ENCODE results near the gene KRTAP10-7. TPM values are rescaled to one million over a fixed set of nuclear protein-coding genes. Genes with fewer than 3 reads are reported as not detected.
"Not testable (repeated sequence)": the region's sequence is repeated elsewhere in the genome, so short reads cannot be mapped to it uniquely, and the experiment has no call there.

The KRTAP10-7 gene
- total RNA-seq, 1 experiment from 2014 or later = not detected

- in situ Hi-C loops (cut with HindIII; ENCODE audit: low pct_unique_long_range_greater_than_20kb, low sequenced_read_pairs) = no loop called here
- DNase-seq (ENCODE audit: low read depth) = no peak
Measured at GRCh38 chr21:44568667-44569556, 31.5 kb upstream of the KRTAP10-7 start.

GRCh38 chr21:44569861-44570517 is 30.4 kb upstream of the KRTAP10-7 start:
- in situ Hi-C loops (cut with HindIII; ENCODE audit: low pct_unique_long_range_greater_than_20kb, low sequenced_read_pairs) = no loop called here
- DNase-seq (ENCODE audit: low read depth) = no peak

- in situ Hi-C loops (cut with HindIII; ENCODE audit: low pct_unique_long_range_greater_than_20kb, low sequenced_read_pairs) = no loop called here
- no peak for DNase-seq (ENCODE audit: low read depth)
Measured at GRCh38 chr21:44571296-44571695, 29.1 kb upstream of the KRTAP10-7 start.

DNA sequence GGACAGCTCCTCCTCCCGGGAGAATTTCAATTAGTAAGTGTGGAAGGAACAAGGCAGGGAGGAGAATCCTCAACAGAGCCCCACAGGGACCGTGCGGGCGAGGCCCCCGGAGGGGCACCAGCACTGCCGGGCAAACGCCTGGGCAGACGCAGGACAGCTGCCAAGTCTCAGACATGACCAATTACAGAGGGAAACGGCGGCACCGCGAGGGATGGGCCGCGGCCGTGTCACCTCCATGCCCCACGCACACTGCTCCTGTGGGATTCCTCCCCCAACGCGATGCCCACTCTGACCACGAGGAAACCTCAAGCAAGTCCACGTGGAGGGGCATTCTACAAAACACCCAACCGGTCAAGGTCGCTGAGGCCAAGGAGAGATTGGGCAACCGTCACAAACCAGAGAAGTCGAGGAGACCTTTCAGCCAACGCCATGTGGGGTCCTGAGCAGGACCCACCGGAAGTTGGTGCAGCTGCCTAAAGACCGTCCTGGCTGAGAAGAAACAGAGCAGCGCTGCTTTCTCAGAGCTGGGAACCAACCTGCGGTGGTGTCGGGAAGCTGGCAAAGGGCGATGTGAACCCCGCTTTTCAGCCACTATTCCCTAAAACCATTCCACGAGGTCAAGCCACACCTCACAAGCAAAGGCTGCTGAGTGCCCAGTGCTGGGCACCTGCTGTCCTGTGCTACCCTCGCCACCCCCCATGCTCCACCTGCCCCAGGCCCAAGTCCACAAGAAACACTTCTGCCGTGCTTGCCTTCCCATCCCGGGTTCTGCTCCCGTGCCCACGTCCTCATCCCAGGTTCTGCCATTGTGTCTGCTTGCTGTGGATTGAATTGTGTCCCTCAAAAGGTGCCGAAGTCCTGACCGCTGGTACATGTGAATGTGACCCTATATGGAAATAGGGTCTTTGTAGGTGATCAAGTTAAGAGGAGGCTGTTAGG is 28.3 kb upstream of the KRTAP10-7 start:
- in situ Hi-C loops (cut with HindIII; ENCODE audit: low pct_unique_long_range_greater_than_20kb, low sequenced_read_pairs) = no loop called here
- no peak for DNase-seq (ENCODE audit: low read depth)

DNA sequence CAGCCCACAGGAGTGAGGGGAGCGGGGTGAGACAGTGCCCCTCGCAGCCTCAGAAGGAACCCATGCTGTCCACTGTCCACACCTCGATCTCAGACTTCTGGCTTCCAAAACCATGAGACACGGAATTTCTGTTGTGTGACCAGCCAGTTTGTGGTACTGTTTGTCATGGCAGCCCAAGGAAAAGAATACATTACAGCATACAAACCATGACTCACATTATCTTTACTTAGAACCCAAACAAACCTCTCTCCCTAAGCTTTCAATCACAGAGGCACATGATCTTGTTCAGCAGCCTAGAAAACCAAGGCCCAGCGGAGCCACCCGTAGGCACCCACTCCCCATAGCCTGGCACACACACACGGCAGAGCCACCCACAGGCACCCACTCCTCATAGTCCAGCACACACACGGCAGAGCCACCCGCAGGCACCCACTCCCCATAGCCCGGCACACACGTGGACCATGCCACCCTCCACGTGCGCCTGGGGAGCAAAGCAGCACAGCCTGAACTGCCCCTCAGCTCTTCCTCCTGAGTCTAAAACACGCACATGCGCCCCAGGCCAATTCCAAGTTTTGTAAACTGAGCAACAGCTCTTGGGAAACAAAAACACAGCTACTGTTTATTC is 27.3 kb upstream of the KRTAP10-7 start:
- DNase-seq (ENCODE audit: low read depth) = peak; percentile 48
- in situ Hi-C loops (cut with HindIII; ENCODE audit: low pct_unique_long_range_greater_than_20kb, low sequenced_read_pairs) = no loop called here

DNA sequence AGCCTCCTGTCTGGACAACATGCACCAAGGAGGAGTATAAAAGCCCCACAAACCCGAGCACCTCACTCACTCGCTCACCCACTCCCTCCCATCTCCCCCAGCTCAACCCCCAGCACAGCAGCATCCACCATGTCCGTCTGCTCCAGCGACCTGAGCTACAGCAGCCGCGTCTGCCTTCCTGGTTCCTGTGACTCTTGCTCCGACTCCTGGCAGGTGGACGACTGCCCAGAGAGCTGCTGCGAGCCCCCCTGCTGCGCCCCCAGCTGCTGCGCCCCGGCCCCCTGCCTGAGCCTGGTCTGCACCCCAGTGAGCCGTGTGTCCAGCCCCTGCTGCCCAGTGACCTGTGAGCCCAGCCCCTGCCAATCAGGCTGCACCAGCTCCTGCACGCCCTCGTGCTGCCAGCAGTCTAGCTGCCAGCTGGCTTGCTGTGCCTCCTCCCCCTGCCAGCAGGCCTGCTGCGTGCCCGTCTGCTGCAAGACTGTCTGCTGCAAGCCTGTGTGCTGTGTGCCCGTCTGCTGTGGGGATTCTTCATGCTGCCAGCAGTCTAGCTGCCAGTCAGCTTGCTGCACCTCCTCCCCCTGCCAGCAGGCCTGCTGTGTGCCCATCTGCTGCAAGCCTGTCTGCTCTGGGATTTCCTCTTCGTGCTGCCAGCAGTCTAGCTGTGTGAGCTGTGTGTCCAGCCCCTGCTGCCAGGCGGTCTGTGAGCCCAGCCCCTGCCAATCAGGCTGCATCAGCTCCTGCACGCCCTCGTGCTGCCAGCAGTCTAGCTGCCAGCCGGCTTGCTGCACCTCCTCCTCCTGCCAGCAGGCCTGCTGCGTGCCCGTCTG is 26.6 kb upstream of the KRTAP10-7 start, which contains the start of gene KRTAP10-4:
Gene KRTAP10-4, plus strand, starts transcription at position 100 of the 827 bp plus-strand sequence. Its CDS starts 30 bp downstream, at position 130.
- in situ Hi-C loops (cut with HindIII; ENCODE audit: low pct_unique_long_range_greater_than_20kb, low sequenced_read_pairs); DNase-seq (ENCODE audit: low read depth): not testable (repeated sequence)

GRCh38 chr21:44574457-44575306 is 25.7 kb upstream of the KRTAP10-7 start:
- in situ Hi-C loops (cut with HindIII; ENCODE audit: low pct_unique_long_range_greater_than_20kb, low sequenced_read_pairs) = no loop called here
- no peak for DNase-seq (ENCODE audit: low read depth)

- in situ Hi-C loops (cut with HindIII; ENCODE audit: low pct_unique_long_range_greater_than_20kb, low sequenced_read_pairs) = no loop called here
- no peak for DNase-seq (ENCODE audit: low read depth)
Measured at GRCh38 chr21:44575307-44576024, 24.9 kb upstream of the KRTAP10-7 start.

DNA sequence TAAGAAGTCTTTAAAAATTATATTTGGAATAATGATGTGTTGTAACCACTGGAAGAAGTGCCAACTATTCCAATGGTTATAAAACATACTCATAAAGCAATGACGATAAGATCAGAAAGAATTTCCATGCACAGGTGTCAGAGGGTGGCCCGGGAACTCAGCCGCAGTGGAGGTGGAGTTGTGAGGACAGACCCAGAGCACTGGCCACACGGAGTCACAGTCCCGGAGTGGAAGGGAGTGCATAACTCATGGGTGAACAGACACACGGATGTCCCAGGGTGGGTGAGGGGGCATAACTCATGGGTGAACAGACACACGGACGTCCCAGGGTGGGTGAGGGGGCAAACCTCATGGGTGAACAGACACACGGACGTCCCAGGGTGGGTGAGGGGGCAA is 24.4 kb upstream of the KRTAP10-7 start:
- DNase-seq (ENCODE audit: low read depth) = no peak
- in situ Hi-C loops (cut with HindIII; ENCODE audit: low pct_unique_long_range_greater_than_20kb, low sequenced_read_pairs) = no loop called here

DNA sequence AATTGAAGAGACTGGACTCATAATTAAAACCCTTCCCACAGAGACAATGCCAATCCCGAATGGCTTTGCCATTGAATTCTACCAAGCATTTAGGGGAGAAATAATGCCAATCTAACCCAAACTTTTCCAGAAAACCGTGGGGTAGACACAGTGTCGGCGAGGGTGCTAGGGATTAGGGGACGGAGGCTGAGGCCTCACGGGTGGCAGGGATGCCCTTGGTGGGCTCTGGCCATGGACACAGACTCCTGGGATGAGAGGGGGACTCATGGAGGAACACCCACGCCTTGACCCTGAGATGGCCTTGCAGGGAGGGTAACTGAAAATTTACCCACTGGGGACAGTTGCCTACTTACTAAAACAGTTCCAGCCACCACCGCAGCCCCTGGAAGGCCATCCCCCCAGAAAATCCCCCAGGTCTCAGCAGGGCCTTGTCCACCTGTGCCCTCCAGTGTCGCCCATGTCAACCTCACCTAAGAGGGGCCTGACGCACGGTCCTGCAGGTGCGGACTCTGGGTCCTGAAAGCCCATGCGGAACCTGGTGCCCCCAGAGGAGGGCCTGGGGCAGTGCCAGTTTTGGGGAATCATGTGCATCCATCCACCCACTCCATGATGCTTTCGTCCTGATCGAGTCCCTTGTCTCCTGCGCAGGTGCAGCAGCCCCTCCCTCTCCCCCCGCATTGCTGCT is 21.9 kb upstream of the KRTAP10-7 start:
- in situ Hi-C loops (cut with HindIII; ENCODE audit: low pct_unique_long_range_greater_than_20kb, low sequenced_read_pairs) = no loop called here

GRCh38 chr21:44579056-44579832 is 21.2 kb upstream of the KRTAP10-7 start:
- DNase-seq (ENCODE audit: low read depth) = no peak
- in situ Hi-C loops (cut with HindIII; ENCODE audit: low pct_unique_long_range_greater_than_20kb, low sequenced_read_pairs) = no loop called here

More for the DNA sequence above, 21.9 kb upstream of the KRTAP10-7 start:
- DNase-seq (ENCODE audit: low read depth) = no peak

GRCh38 chr21:44579833-44580144 is 20.6 kb upstream of the KRTAP10-7 start:
- DNase-seq (ENCODE audit: low read depth) = no peak
- in situ Hi-C loops (cut with HindIII; ENCODE audit: low pct_unique_long_range_greater_than_20kb, low sequenced_read_pairs) = no loop called here

DNA sequence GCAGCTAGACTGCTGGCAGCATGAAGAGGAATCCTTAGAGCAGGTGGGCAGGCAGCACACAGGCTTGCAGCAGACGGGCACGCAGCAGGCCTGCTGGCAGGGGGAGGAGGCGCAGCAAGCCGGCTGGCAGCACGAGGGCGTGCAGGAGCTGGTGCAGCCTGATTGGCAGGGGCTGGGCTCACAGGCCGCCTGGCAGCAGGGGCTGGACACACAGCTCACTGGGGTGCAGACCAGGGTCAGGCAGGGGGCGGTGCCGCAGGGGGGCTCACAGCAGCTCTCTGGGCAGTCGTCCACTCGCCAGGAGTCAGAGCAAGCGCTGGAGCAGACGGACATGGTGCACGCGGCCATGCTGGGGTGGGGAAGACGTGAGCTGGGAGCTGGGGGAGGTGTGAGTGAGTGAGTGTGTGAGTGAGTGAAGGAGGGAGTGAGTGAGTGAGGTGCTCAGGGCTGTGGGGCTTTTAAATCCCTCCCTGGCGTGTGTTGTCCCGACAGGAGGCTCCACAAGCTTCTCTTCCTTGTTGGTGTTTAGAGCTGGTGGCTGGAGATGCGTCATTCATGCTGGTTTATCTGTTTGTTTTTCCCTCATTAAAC is 20.1 kb upstream of the KRTAP10-7 start, which contains the start of gene KRTAP10-5:
Gene KRTAP10-5, minus strand, starts transcription at position 374 of the 591 bp plus-strand sequence. Its CDS starts 26 bp downstream, at position 348.
- DNase-seq (ENCODE audit: low read depth); in situ Hi-C loops (cut with HindIII; ENCODE audit: low pct_unique_long_range_greater_than_20kb, low sequenced_read_pairs): not testable (repeated sequence)

DNA sequence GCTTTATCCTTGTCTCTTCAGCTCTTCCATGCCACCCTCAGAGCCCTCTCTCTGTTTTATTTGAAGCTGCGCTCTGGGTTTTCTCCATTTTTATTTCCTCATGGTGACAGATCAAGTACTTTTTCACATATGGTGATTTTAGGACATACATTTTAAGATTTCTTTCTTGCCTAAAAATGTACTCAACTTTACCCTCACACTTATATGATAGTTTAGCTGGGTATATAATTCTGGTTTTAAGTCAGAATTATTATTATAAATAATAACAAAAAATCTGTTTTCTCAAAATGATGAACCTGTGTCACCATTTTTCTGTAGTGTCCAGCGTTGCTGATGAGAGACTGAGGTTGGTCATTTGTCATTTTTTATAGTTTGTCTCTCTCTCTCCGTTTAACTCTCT is 19.2 kb upstream of the KRTAP10-7 start:
- DNase-seq (ENCODE audit: low read depth) = no peak
- in situ Hi-C loops (cut with HindIII; ENCODE audit: low pct_unique_long_range_greater_than_20kb, low sequenced_read_pairs) = no loop called here

All from Caki2 (cell line).